Measurements from ENCODE around the gene CRTC1. TPM values are rescaled to one million over a fixed set of nuclear protein-coding genes. Genes with fewer than 3 reads are reported as not detected.
A peak's percentile ranks its signal among the peaks of the same experiment; 100 is the strongest.

CRTC1 gene, protein sequence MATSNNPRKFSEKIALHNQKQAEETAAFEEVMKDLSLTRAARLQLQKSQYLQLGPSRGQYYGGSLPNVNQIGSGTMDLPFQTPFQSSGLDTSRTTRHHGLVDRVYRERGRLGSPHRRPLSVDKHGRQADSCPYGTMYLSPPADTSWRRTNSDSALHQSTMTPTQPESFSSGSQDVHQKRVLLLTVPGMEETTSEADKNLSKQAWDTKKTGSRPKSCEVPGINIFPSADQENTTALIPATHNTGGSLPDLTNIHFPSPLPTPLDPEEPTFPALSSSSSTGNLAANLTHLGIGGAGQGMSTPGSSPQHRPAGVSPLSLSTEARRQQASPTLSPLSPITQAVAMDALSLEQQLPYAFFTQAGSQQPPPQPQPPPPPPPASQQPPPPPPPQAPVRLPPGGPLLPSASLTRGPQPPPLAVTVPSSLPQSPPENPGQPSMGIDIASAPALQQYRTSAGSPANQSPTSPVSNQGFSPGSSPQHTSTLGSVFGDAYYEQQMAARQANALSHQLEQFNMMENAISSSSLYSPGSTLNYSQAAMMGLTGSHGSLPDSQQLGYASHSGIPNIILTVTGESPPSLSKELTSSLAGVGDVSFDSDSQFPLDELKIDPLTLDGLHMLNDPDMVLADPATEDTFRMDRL
- total RNA-seq = 1 to 10 TPM; 4.9 to 6.5 TPM

DNA sequence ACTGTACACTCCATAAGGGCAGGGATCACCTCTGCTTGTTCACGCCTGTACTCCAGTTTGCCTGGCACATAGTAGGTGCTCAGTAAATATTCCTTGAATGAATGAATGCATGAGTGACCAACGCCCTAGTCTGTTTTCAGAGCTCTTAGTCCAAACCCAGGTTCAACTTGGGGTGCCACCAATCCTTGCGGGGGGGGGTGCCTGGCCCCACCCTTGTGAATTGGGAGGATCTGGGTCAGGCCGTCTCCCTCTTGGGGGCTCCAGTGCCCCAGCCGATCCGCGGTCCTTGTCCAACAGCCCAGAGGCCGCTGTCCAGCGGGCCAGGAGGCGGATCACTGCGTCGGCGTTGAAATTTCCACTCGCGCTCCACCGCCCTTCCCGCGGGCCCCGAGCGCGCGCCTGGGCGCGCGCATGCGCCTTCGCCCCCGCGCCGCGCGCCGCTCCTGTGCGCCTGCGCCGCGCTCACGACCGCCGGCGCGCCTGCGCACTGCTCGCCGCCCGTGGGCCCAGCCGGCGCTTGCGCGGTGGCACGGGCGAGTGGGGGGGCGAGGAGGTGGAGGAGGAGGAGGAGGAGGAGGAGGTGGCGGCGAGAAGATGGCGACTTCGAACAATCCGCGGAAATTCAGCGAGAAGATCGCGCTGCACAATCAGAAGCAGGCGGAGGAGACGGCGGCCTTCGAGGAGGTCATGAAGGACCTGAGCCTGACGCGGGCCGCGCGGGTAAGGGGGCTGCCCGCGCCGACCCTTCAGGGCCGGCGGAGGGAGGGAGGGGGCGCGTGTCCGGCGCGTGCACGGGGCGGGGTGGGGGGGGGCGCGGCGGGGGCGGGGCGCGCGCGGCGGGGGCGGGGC lies at the start of gene CRTC1:
CRTC1 (plus strand) TSS at position 572 of the 849 bp plus-strand sequence; CDS start at position 595, 23 bp downstream.
- intact Hi-C loops (cut with DNase I) = no loop called here
- WGBS, 2 donors = 1 to 10% methylated on average over 7 to 62 of the region's 93 CpGs
- peak; percentile 2 to 77 (median 61) for TF ChIP-seq POLR2A (IDR thresholded peaks at IDR 0.05)
- TF ChIP-seq, protein P1, sequence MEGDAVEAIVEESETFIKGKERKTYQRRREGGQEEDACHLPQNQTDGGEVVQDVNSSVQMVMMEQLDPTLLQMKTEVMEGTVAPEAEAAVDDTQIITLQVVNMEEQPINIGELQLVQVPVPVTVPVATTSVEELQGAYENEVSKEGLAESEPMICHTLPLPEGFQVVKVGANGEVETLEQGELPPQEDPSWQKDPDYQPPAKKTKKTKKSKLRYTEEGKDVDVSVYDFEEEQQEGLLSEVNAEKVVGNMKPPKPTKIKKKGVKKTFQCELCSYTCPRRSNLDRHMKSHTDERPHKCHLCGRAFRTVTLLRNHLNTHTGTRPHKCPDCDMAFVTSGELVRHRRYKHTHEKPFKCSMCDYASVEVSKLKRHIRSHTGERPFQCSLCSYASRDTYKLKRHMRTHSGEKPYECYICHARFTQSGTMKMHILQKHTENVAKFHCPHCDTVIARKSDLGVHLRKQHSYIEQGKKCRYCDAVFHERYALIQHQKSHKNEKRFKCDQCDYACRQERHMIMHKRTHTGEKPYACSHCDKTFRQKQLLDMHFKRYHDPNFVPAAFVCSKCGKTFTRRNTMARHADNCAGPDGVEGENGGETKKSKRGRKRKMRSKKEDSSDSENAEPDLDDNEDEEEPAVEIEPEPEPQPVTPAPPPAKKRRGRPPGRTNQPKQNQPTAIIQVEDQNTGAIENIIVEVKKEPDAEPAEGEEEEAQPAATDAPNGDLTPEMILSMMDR (IDR thresholded peaks at IDR 0.05) = peak in 1 of 7 experiments; percentile 15
- DNase-seq (peak; percentile 87 to 93 (median 90)), ATAC-seq (peak; percentile 96)
- H3K4me3 ChIP-seq = peak within 1 kb of the TSS in 1 of 2 donors; percentile 32
- no peaks in the 10 kb centered on the region for H3K36me3 ChIP-seq (replicated peaks in 1 of 2; ENCODE audit: insufficient read depth in 1 of 2, low read depth in 2 of 2)
- H3K4me1 ChIP-seq = peaks cover 17% of the 10 kb centered on the region
- peak within 1 kb of the TSS; percentile 56 to 84 (median 72) for H3K27ac ChIP-seq
- H3K9me3 ChIP-seq = no peaks in the 10 kb centered on the region
- H3K27me3 ChIP-seq = no peaks in the 10 kb centered on the region

DNA sequence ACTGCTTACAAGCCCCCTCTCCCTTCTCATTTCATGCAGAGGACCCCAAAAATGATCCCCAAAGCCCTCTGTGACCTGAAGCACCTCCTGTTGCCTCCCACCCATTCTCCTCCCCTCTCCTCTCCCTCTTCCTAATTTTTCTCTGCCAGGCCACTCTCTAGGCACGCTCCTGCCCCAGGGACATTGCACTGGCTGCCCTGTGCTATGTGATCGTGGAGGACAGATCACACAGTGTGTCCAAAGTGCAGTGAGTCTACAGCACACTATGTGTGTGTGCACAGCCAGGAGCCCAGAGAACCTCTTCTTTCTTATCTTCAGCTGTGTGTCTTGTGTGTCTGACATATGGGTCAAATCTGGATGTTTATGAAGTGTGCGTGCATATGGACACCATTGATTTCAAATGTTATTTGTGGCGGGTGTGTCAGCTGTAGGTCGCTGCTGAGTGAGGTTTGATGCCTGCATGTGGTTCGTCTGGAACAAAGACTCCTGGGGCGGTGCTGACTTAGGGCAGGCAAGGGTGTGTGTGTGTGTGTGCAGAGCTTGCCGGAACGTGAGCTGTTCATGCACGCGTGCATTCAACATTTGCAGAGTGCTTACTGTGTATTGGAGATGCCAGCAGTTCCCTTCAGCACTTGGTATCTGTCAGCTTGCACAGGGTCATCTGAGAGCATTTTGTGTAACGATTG lies 48.7 kb upstream of the CRTC1 start:
- WGBS, 2 donors = 64 to 80% methylated on average over 11 to 12 of the region's 12 CpGs
- H3K27me3 ChIP-seq = no peaks in the 10 kb centered on the region
- no peaks in the 10 kb centered on the region for H3K9me3 ChIP-seq
- H3K36me3 ChIP-seq (replicated peaks in 1 of 2; ENCODE audit: insufficient read depth in 1 of 2, low read depth in 2 of 2) = no peaks in the 10 kb centered on the region
- peaks cover 27% of the 10 kb centered on the region for H3K4me1 ChIP-seq
- DNase-seq (no peak), ATAC-seq (no peak)
- H3K27ac ChIP-seq = no peak overlapping the region
- TF ChIP-seq, protein P1 (IDR thresholded peaks at IDR 0.05) = no peak
- no peak for TF ChIP-seq POLR2A (IDR thresholded peaks at IDR 0.05)
- intact Hi-C loops (cut with DNase I) = no loop called here
- H3K4me3 ChIP-seq = no peak overlapping the region

GRCh38 chr19:18635831-18636182 lies 47.7 kb upstream of the CRTC1 start:
- no peak for TF ChIP-seq POLR2A (IDR thresholded peaks at IDR 0.05)
- TF ChIP-seq, protein P1 (IDR thresholded peaks at IDR 0.05) = no peak
- Histone ChIP-seq H3K4me3 (no peak overlapping the region), H3K27ac (peak overlapping the region in 1 of 4 donors; percentile 95), H3K36me3 (replicated peaks in 1 of 2; ENCODE audit: insufficient read depth in 1 of 2, low read depth in 2 of 2) (no peaks in the 10 kb centered on the region), H3K9me3 (no peaks in the 10 kb centered on the region), H3K4me1 (peaks cover 27% of the 10 kb centered on the region), H3K27me3 (no peaks in the 10 kb centered on the region)
- ATAC-seq (no peak), DNase-seq (no peak)
- intact Hi-C loops (cut with DNase I) = no loop called here
- WGBS, 2 donors = 19 to 24% methylated on average over 5 to 6 of the region's 6 CpGs

- intact Hi-C loops (cut with DNase I) = no loop called here
- Histone ChIP-seq H3K9me3 (no peaks in the 10 kb centered on the region), H3K27me3 (no peaks in the 10 kb centered on the region), H3K4me3 (peak overlapping the region in 1 of 2 donors; percentile 78), H3K36me3 (replicated peaks in 1 of 2; ENCODE audit: insufficient read depth in 1 of 2, low read depth in 2 of 2) (no peaks in the 10 kb centered on the region), H3K27ac (peak overlapping the region; percentile 82 to 97 (median 96)), H3K4me1 (peaks cover 27% of the 10 kb centered on the region)
- 2% methylated on average over 28 to 37 of the region's 44 CpGs for WGBS, 2 donors
- TF ChIP-seq POLR2A (IDR thresholded peaks at IDR 0.05) = no peak
- TF ChIP-seq, protein P1 (IDR thresholded peaks at IDR 0.05) = no peak
- DNase-seq (peak; percentile 97 to 99 (median 98)), ATAC-seq (peak; percentile 90)
Observed at GRCh38 chr19:18636183-18636968, 47.1 kb upstream of the CRTC1 start.

Measured in body of pancreas (tissue), 4 donors.